Measurements from ENCODE around the gene IPCEF1. TPM values are rescaled to one million over a fixed set of nuclear protein-coding genes. Genes with fewer than 3 reads are reported as not detected.

Gene IPCEF1
- polyA plus RNA-seq, 1 donor from 2014 or later, result 3.9 TPM

- Histone ChIP-seq H3K79me2 (replicated peaks; ENCODE audit: insufficient read depth, low read length) (no peaks in the 10 kb centered on the region), H3K27me3 (ENCODE audit: insufficient read depth, low read depth, low read length) (no peaks in the 10 kb centered on the region), H3K9me2 (ENCODE audit: insufficient read depth, low read length) (no peaks in the 10 kb centered on the region), H3K9me3 (ENCODE audit: low read length) (no peaks in the 10 kb centered on the region), H3K36me3 (ENCODE audit: insufficient read depth, low read length) (no peaks in the 10 kb centered on the region), H3F3A (ENCODE audit: insufficient read depth, low read length, poor library complexity, severe bottlenecking) (no peaks in the 10 kb centered on the region), H3K4me2 (ENCODE audit: low read length) (no peak overlapping the region), H2AFZ (ENCODE audit: low read depth, low read length) (no peak overlapping the region), H4K20me1 (ENCODE audit: insufficient read depth) (no peaks in the 10 kb centered on the region), H3K9ac (ENCODE audit: low read length) (no peak overlapping the region), H3K27ac (ENCODE audit: low read length) (no peak overlapping the region), H3K4me3 (ENCODE audit: low read length) (no peak overlapping the region)
- TF ChIP-seq EP300 (conservative IDR thresholded peaks at IDR 0.05; ENCODE audit: poor library complexity, severe bottlenecking) (no peak), SMC3 (conservative IDR thresholded peaks at IDR 0.05; ENCODE audit: poor library complexity) (no peak), MXI1 (conservative IDR thresholded peaks at IDR 0.05; ENCODE audit: poor library complexity, severe bottlenecking) (no peak), REST (IDR thresholded peaks at IDR 0.05; ENCODE audit: borderline replicate concordance) (no peak), TAF1 (IDR thresholded peaks at IDR 0.05; ENCODE audit: low read depth) (no peak), CTCF (IDR thresholded peaks at IDR 0.05; ENCODE audit: poor library complexity, severe bottlenecking) (no peak), RAD21 (conservative IDR thresholded peaks at IDR 0.05) (no peak), EZH2 (IDR thresholded peaks at IDR 0.05; ENCODE audit: borderline replicate concordance, insufficient read depth, low read length, poor library complexity, severe bottlenecking) (no peak), POLR2AphosphoS5 (IDR thresholded peaks at IDR 0.05) (no peak)
These were observed 48.3 kb upstream of the IPCEF1 start for GRCh38 chr6:154404791-154405400.

- Histone ChIP-seq H4K20me1 (ENCODE audit: insufficient read depth) (no peaks in the 10 kb centered on the region), H3K9me2 (ENCODE audit: insufficient read depth, low read length) (no peaks in the 10 kb centered on the region), H3K9me3 (ENCODE audit: low read length) (no peaks in the 10 kb centered on the region), H3K4me3 (ENCODE audit: low read length) (no peak overlapping the region), H3K27me3 (ENCODE audit: insufficient read depth, low read depth, low read length) (no peaks in the 10 kb centered on the region), H3F3A (ENCODE audit: insufficient read depth, low read length, poor library complexity, severe bottlenecking) (no peaks in the 10 kb centered on the region), H3K36me3 (ENCODE audit: insufficient read depth, low read length) (no peaks in the 10 kb centered on the region), H3K27ac (ENCODE audit: low read length) (no peak overlapping the region), H2AFZ (ENCODE audit: low read depth, low read length) (no peak overlapping the region), H3K9ac (ENCODE audit: low read length) (no peak overlapping the region), H3K4me2 (ENCODE audit: low read length) (no peak overlapping the region), H3K79me2 (replicated peaks; ENCODE audit: insufficient read depth, low read length) (no peaks in the 10 kb centered on the region)
- TF ChIP-seq RAD21 (conservative IDR thresholded peaks at IDR 0.05), result no peak
- TF ChIP-seq POLR2AphosphoS5 (IDR thresholded peaks at IDR 0.05), result no peak
- no peak for TF ChIP-seq TAF1 (IDR thresholded peaks at IDR 0.05; ENCODE audit: low read depth)
- no peak for TF ChIP-seq SMC3 (conservative IDR thresholded peaks at IDR 0.05; ENCODE audit: poor library complexity)
- TF ChIP-seq CTCF (IDR thresholded peaks at IDR 0.05; ENCODE audit: poor library complexity, severe bottlenecking), result no peak
- TF ChIP-seq REST (IDR thresholded peaks at IDR 0.05; ENCODE audit: borderline replicate concordance), result no peak
- no peak for TF ChIP-seq MXI1 (conservative IDR thresholded peaks at IDR 0.05; ENCODE audit: poor library complexity, severe bottlenecking)
- no peak for TF ChIP-seq EP300 (conservative IDR thresholded peaks at IDR 0.05; ENCODE audit: poor library complexity, severe bottlenecking)
- TF ChIP-seq EZH2 (IDR thresholded peaks at IDR 0.05; ENCODE audit: borderline replicate concordance, insufficient read depth, low read length, poor library complexity, severe bottlenecking), result no peak
These were observed 47.2 kb upstream of the IPCEF1 start for GRCh38 chr6:154403788-154404187.
